Stimulated activated CD4-positive, alpha-beta T cell treated with anti-CD3 and anti-CD28 coated beads, TNF-alpha, amount 100 ng/mL, for 24 hours (primary cell): ENCODE data around the gene PLK2.

Source experiments
- DNase-seq, 3 experiments: peaks; one replicate each; pipeline ENCODE4 v3.0.0-alpha.2; 2020; ENCODE audit warnings: low read depth in 3 of 3

The PLK2 gene

DNA sequence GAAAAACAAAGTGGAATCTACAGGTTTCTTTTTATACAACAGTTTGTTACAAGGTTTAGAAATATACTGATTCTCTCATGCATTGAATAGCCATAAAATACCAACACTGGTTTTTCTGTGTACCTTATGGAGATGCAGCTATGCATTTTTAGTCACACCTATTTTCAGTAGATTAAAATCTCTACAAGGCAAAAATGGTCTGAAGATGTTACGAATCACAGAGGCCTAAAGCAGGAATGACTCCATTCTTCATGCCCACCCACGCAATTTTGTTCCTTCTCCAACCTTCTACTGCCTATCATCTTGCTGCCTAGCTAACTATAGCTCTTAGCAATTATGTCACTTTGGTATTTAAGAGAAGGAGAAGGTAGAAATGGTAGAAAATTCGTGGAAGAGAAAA is 9.9 kb downstream of the PLK2 start:
- DNase-seq = no peak

DNA sequence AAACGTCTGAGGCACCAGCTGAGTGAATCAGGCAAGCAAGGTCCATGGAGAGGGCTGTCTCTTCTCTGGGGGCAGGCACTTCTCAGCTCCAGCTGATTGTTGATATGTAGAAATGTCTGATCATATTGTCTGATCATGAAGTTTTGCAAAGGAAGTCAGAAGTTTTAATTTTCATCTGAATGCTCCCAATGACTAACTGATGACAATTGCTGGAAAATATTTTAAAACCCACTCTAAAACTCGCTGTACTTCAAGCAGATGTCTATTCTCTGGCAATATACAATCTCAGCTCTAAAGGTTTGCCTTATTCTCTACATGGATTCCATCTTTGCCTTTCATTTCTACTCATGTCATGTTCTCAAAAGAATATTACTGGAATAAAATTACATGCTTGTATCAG is 12.7 kb downstream of the PLK2 start:
- DNase-seq = no peak

DNA sequence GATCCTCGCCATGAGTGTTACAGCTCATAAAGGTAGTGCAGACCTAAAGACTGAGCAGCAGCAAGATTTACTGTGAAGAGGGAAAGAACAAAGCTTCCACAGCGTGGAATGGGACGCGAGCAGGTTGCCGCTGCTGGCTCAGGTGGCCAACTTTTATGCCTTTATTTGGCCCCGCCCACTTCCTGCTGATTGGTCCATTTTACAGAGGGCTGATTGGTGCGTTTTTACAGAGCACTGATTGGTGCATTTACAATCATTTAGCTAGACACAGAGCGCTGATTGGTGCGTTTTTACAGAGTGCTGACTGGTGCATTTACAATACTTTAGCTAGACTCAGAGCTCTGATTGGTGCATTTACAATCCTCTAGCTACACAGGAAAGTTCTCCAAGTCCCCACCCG is 13.9 kb downstream of the PLK2 start:
- DNase-seq = no peak

DNA sequence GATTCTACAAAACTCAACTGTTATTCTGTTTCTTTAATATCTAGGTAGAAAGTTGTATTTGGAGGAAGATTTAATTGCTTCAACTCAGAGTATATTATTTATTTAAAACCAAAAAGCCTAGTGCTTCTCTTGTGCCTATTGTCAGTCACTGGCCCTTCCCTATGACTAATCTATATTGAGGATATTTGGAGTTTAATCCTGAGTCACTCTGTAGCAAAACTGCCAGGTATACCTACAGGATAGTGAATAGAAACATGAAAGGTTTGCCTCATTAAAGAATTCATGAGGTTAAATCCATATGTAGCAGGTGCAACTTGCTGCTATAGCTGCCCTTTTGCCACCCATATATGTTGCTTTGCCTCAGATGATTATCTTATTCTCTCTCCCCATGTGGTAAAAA is 15.1 kb downstream of the PLK2 start:
- no peak for DNase-seq

DNA sequence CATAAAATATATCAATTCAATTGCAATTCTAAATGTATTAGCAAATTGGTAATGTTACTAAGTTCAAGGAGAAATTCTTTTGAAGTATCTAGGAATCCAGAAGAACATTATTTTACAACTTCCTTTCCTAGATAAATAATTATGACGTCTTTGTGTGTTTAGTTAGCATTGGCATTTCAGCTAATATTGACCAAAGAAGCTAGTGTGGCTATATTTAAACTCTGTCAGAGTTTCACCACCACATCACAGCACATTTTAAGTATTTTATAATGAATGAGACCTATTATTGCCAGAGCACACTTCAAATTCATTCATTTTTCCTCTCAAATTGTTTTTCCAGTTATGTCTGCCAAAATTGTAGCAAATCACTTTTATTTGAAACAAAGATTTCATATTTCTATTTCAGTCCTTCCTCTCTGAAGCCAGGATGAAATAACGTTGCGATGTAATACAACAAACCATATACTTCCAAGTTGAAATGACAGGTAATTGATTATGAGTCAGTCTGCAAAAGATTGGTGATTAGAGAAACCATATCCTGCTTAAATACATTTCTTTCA is 18.9 kb downstream of the PLK2 start:
- no peak for DNase-seq

DNA sequence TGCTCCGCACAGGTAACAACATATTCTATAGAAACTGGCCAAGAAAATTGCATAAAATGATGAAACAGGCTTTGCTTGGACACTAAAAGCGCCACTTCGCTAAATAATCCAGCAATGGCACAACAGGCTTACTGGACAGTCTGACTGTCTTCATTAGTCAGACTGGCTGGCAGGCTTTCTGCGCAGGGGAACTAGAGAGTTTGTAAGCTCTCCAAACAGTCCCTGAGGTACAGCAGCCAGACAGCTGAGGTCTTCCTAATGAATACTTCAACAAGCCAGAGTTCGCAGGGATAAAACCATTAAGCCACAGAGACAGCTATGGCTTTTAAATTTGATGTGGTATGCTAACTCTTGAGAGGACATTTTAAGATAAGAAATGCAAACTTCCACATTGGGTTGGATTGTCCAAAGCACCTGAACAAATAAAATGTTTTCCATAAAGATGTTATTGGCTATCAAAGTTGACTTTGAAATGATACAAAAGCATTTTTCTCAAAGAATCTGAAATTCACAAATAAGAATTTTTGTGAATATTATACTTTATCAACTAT is 20.7 kb downstream of the PLK2 start:
- no peak for DNase-seq

DNA sequence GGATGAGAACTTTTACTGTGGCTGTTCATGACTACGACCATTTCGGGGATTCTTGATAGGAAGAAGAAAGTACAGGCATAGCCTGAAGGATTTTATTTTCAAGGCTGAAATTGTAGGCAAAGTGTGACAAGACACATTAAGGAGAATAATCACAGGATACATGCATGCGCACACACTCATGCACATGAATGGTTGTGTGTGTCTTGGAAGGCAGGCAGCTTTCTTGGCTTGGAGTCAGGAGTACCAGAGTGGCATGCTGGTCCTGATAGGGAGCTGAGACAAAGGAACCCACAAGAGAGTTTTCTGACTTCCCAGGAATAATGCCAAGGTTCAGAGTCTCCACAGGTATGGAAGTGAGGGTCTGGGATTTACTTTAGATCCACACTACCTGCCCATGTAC is 22.2 kb downstream of the PLK2 start:
- DNase-seq = no peak

DNA sequence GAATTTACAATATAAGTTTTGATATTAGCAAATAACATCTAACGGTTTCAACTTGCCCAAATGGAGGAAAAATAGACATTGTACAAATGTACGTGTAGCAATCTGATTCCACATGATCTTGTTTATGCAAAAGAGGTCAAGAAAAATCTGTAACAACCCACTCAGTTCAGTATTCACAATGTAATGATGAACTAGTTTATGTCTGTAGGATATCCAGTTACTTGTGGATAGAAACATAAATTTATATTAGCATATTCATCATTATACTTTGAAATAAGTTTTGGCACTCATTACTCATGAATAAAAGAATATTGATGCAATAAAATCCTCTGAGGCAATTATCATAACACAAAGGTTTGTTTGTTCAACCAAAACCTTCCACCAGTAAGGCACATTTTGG is 28.1 kb downstream of the PLK2 start:
- DNase-seq = no peak

DNA sequence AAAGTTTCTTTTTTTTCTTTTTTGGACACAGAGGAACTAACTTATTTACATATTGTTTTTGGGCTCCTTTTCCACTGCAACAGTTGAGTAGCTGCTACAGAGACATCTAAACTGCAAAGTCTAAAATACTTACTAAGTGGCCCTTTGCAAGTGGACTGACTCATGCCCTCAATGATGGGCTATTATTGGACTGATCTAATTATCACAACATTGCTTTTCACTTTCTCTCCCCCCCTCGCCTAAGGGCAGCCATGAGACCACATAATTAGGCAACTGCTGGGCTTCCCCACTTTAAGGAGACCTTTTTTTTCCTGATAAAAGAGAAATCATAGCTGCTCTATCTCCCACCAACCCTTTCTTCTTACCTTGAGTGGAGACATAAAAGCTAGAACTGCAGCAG is 47.0 kb downstream of the PLK2 start:
- DNase-seq = no peak

DNA sequence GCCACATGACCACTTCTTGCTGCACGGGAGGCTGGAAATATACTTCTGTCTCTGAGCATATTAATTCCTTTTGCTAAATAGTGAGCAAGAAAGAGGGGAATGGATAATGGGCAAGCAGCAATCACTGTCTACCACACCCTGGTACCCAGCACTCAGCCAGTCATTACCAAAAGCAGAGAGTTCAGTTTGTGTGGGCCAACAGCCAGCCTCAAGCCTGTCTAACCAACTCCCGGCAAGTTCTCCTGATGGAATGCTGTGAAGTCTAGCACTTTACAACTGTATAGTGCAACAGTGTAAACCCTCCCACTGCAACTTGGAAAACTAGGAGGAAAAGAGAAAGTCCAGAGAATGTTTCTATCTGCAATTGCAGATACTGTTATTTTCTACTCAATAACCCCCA is 47.8 kb downstream of the PLK2 start:
- DNase-seq = no peak

DNA sequence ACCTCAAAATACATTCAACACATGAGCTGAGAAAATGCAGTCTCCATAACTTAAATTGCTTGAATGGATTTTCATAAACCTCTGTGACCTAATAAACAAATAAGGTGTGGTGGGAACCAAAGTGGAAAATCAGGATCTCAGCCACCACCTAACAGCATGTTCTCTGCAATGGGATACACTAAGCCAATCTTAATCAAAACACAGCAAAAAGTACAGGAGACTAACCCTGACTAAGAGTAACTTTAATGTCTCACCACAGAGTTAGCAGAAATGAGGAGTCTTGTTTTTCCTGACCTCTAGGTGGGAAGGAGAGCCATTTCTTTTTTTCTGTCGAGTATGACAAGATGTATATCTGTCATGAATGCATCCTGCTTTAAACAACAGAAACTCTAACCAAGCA is 48.5 kb downstream of the PLK2 start:
- DNase-seq = no peak

DNA sequence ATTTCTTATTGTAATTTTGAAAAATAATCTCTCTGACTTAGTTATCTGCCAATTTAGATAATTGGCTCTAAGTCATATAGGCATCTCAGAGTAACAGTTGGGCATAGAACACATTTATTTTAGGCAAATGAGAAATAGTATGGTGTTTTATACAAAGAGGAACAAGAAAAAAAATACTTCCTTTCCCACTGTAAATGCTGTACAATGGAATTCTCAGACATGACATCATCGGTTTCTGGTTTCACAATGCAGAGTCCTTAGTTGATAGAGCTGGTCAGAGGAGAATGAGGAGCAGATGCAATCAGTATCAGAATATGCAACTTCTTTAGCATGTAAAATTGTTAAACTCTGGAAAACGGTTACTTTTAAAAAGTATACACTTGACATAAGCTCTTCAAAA is 49.4 kb downstream of the PLK2 start:
- DNase-seq = no peak

DNA sequence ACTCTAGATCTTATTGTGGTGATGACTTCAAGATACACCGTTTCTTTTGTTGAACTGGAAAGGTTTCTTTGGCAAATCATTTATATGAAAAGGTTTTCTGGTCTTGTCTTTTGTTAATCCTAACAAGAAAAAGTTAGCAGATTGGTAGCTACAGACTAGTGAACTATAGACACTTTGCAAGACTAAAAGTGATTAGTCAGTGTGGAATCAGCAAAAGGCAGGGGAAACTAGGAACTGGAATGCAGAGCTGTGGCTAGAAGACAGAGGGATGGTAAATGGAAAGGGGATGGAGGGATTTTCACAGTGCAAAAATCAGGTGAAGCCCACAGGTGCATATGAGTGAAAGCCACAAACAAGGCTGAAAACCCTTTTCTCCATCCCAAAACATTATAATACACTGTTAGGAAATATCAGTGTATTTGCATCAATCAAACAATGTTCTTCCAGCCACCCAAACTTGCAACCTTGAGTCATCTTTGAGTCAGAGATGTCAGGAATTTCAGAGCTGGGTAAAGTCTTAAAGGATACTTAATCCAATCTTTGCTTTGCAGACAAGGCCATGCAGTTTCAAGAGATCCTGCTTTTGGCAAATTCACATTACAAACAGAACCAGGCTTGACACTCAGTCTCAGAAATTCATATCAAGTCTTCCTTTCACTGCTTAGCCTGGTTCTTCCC is 52.7 kb downstream of the PLK2 start:
- DNase-seq = no peak

DNA sequence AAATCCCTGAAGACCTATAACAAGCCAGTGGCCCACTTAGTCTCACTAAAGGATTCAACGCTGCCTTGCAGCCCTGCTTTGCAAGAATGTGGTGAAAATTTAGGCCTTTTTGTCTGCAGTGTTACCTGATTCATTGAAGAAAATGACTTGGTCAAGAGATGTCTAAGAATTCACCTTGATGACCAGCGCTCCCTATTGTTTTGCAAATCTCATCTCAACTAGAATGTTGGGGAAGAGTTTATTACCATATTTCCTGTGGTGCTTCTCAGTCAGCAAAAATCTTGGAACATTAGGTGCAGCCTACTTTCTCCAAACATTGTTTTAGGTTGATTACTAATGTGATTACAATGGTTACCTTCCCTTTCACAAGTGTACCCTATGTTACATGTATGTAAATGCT is 53.5 kb downstream of the PLK2 start:
- DNase-seq = no peak

DNA sequence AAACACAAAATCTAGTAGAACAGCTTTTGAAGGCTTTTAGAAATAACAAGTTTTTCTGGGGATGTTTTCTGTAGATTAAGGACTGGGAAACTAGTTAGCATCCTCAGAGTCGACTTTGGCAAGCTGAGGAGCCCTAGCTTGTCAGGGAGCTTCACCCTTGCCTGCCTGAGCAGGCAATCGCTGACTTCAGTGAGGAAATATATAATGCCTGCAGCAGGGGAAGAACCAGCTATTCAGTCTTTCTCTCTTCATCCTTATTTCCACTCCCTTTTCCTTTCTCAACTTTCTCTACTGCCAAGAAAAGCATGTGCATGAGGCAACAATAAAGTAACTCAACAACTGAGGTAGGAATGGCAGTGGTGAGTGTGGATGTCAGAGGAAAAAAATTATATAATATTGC is 54.7 kb downstream of the PLK2 start:
- no peak for DNase-seq

DNA sequence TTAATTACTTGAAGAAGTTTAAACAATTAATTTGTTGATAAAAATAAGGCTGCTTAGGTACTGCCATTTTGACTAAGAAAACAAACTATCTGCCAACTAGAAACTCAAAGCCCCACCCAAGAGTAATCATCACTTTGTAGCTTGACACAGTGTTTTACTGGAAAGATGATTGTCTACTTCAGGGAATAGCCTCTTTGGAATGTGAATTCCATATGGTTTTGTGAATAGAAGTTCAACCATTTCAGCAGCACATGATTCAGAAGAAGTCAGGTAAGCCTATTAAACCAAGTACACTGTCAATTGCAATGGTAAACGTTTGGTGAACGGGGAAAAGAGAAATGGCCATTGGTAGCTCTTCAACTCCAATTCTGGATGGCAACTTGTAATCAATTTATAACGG is 55.2 kb downstream of the PLK2 start:
- no peak for DNase-seq
